Hindlimb muscle (tissue), 1 donor: ENCODE measurements around the gene PUM2. TPM values are rescaled to one million over a fixed set of nuclear protein-coding genes. Genes with fewer than 3 reads are reported as not detected.
"Not testable (repeated sequence)": the region's sequence is repeated elsewhere in the genome, so short reads cannot be mapped to it uniquely, and the experiment has no call there.

Experiments
- DNase-seq: peaks from one replicate; pipeline ENCODE4 v3.0.0-alpha.2; 2013
- polyA plus RNA-seq: library from polyadenylated mRNA; unstranded; fragments of 120-200 nt; gene quantifications from one replicate; pipeline ENCODE4 v1.2.1, GENCODE V29; 2013; ENCODE audit not compliant: insufficient read length

PUM2 gene
- polyA plus RNA-seq = 59.7 TPM

GRCh38 chr2:20350753-20351554 lies at the start of gene PUM2:
Gene PUM2 (minus strand): TSS chr2:20350844. CDS start chr2:20327360, 23,484 bp downstream.
- peak; percentile 98 for DNase-seq

GRCh38 chr2:20400306-20400705 lies 49.7 kb upstream of the PUM2 start:
- no peak for DNase-seq

- no peak for DNase-seq
Measured at GRCh38 chr2:20398956-20399567, 48.4 kb upstream of the PUM2 start.

GRCh38 chr2:20397811-20398447 lies 47.3 kb upstream of the PUM2 start:
- DNase-seq = no peak

GRCh38 chr2:20396356-20397000 lies 45.8 kb upstream of the PUM2 start:
- DNase-seq = no peak

GRCh38 chr2:20393986-20394385 lies 43.3 kb upstream of the PUM2 start:
- DNase-seq = no peak

- no peak for DNase-seq
Measured at GRCh38 chr2:20391951-20392699, 41.5 kb upstream of the PUM2 start.

GRCh38 chr2:20390524-20391123 lies 40.0 kb upstream of the PUM2 start:
- DNase-seq = no peak

GRCh38 chr2:20384953-20385352 lies 34.3 kb upstream of the PUM2 start:
- no peak for DNase-seq

GRCh38 chr2:20382965-20383810 lies 32.5 kb upstream of the PUM2 start:
- DNase-seq = no peak

GRCh38 chr2:20381457-20381856 lies 30.8 kb upstream of the PUM2 start:
- DNase-seq = peak; percentile 51

GRCh38 chr2:20378891-20379519 lies 28.4 kb upstream of the PUM2 start:
- DNase-seq = peak; percentile 79

GRCh38 chr2:20378341-20378740 lies 27.7 kb upstream of the PUM2 start:
- DNase-seq = no peak

- no peak for DNase-seq
Measured at GRCh38 chr2:20377741-20378140, 27.1 kb upstream of the PUM2 start.

GRCh38 chr2:20374982-20375381 lies 24.3 kb upstream of the PUM2 start:
- DNase-seq = not testable (repeated sequence)

- DNase-seq = no peak
Measured at GRCh38 chr2:20372896-20373640, 22.4 kb upstream of the PUM2 start.

- no peak for DNase-seq
Measured at GRCh38 chr2:20371323-20372025, 20.8 kb upstream of the PUM2 start.

- no peak for DNase-seq
Measured at GRCh38 chr2:20370191-20370590, 19.5 kb upstream of the PUM2 start.

GRCh38 chr2:20369366-20369765 lies 18.7 kb upstream of the PUM2 start:
- no peak for DNase-seq
